GM04504 (cell line): ENCODE data around the gene PLEKHH2.

Experiments
- DNase-seq: peaks from one replicate; pipeline ENCODE4 v3.0.0-alpha.2; 2012; ENCODE audit warnings: low read depth

PLEKHH2 gene

GRCh38 chr2:43812006-43812405 lies 174.9 kb downstream of the PLEKHH2 start:
- no peak for DNase-seq

- DNase-seq: no peak
These were observed 175.9 kb downstream of the PLEKHH2 start for GRCh38 chr2:43812947-43813346.

- no peak for DNase-seq
These were observed 177.7 kb downstream of the PLEKHH2 start for GRCh38 chr2:43814711-43815110.
